Gastroesophageal sphincter (tissue), 4 donors: ENCODE results near the gene SUMO4. TPM values are rescaled to one million over a fixed set of nuclear protein-coding genes. Genes with fewer than 3 reads are reported as not detected.

Source experiments
- ATAC-seq: fragments of 150-250 bp; one replicate; pipeline ENCODE4 v1.9.1; 2016; ENCODE audit warnings: mild to moderate bottlenecking, moderate library complexity
- H3K27ac ChIP-seq, 4 donors: fragments of 200-600 bp; sonication (generic) in 3 of 4; 1 replicate in 3 of 4; 2 replicates in 1 of 4; pipeline ENCODE4 v1.5.1; 2016 to 2019
- H3K27me3 ChIP-seq: fragments of 200-600 bp; sonication (generic); one replicate; pipeline ENCODE4 v1.5.1; 2019
- H3K36me3 ChIP-seq, 2 donors: fragments of 200-600 bp; sonication (generic); one replicate each; pipeline ENCODE4 v1.5.1; 2019; ENCODE audit warnings: control low read depth in 1 of 2
- H3K4me1 ChIP-seq, 3 donors: fragments of 200-600 bp; sonication (generic); 1 replicate in 2 of 3; 2 replicates in 1 of 3; pipeline ENCODE4 v1.5.1; 2016 to 2019; ENCODE audit warnings: control low read depth in 2 of 3
- H3K4me3 ChIP-seq, 2 donors: fragments of 200-600 bp; sonication (generic); one replicate each; pipeline ENCODE4 v1.5.1; 2019; ENCODE audit warnings: mild to moderate bottlenecking in 1 of 2, moderate library complexity in 1 of 2
- H3K9me3 ChIP-seq, 3 donors: fragments of 200-600 bp; sonication (generic); one replicate each; pipeline ENCODE4 v1.5.1; 2017 to 2019; ENCODE audit warnings: control low read depth in 2 of 3
- CTCF ChIP-seq, 4 experiments: fragments of 200-600 bp in 2 of 4; fragments of 450-650 bp in 2 of 4; sonication (generic) in 1 of 4; IDR thresholded peaks; one replicate each; pipeline ENCODE4 v1.5.1; 2017 to 2019; ENCODE audit warnings: antibody characterized with exemption in 4 of 4, mild to moderate bottlenecking in 2 of 4, moderate library complexity in 2 of 4
- EP300 ChIP-seq: sonication (generic); formaldehyde crosslinking; IDR thresholded peaks from one replicate; pipeline ENCODE4 v1.6.1; 2017; ENCODE audit warnings: antibody characterized with exemption, mild to moderate bottlenecking
- POLR2A ChIP-seq, 2 donors: fragments of 450-650 bp; IDR thresholded peaks; one replicate each; pipeline ENCODE4 v1.6.1; 2017; ENCODE audit warnings: antibody characterized with exemption in 2 of 2, mild to moderate bottlenecking in 2 of 2, moderate library complexity in 1 of 2
- POLR2AphosphoS5 ChIP-seq: sonication (generic); formaldehyde crosslinking; IDR thresholded peaks from one replicate; pipeline ENCODE4 v1.6.1; 2017; ENCODE audit warnings: antibody characterized with exemption
- WGBS, 2 donors: methylation state at CpG; one replicate each; pipeline ENCODE4 v1.1.5; 2018; ENCODE audit warnings: low coverage in 1 of 2; 5-methylcytosine and 5-hydroxymethylcytosine counted together
- total RNA-seq, 4 donors: library from RNA; depleted of rRNA; stranded (reverse); fragments of >200 nt; gene quantifications; one replicate each; pipeline ENCODE4 v1.1.0, GENCODE V29; 2016

Gene SUMO4
- total RNA-seq, 4 donors from 2014 or later: 1.9 to 2.4 (median 2.0) TPM; not detected in 1

GRCh38 chr6:149366267-149366921 lies 33.7 kb upstream of the SUMO4 start:
- no peak overlapping the region for H3K4me3 ChIP-seq
- H3K27me3 ChIP-seq: no peaks in the 10 kb centered on the region
- no peaks in the 10 kb centered on the region for H3K9me3 ChIP-seq
- H3K27ac ChIP-seq: no peak overlapping the region
- TF ChIP-seq POLR2A (IDR thresholded peaks at IDR 0.05) (no peak), CTCF (IDR thresholded peaks at IDR 0.05) (no peak), EP300 (no peak), POLR2AphosphoS5 (no peak)
- ATAC-seq: no peak
- H3K4me1 ChIP-seq: peaks cover 8 to 45% (median 11%) of the 10 kb centered on the region in 3 donors
- WGBS, 2 donors: 79 to 80% methylated on average over 3 to 4 of the region's 4 CpGs
- no peaks in the 10 kb centered on the region for H3K36me3 ChIP-seq

GRCh38 chr6:149368065-149368464 lies 32.0 kb upstream of the SUMO4 start:
- no peaks in the 10 kb centered on the region for H3K36me3 ChIP-seq
- H3K27ac ChIP-seq: no peak overlapping the region
- H3K4me3 ChIP-seq: no peak overlapping the region
- peaks cover 8 to 53% (median 11%) of the 10 kb centered on the region in 3 donors for H3K4me1 ChIP-seq
- H3K27me3 ChIP-seq: no peaks in the 10 kb centered on the region
- no peak for TF ChIP-seq POLR2AphosphoS5
- no peak for TF ChIP-seq CTCF (IDR thresholded peaks at IDR 0.05)
- no peak for TF ChIP-seq EP300
- TF ChIP-seq POLR2A (IDR thresholded peaks at IDR 0.05): no peak
- no peaks in the 10 kb centered on the region for H3K9me3 ChIP-seq
- no peak for ATAC-seq
- WGBS, 2 donors: 80 to 84% methylated on average over 1 of the region's 1 CpG

- Histone ChIP-seq H3K9me3 (no peaks in the 10 kb centered on the region), H3K27ac (no peak overlapping the region), H3K36me3 (no peaks in the 10 kb centered on the region), H3K27me3 (no peaks in the 10 kb centered on the region), H3K4me1 (peaks cover 0 to 46% (median 3%) of the 10 kb centered on the region in 3 donors), H3K4me3 (no peak overlapping the region)
- no peak for TF ChIP-seq POLR2A (IDR thresholded peaks at IDR 0.05)
- TF ChIP-seq CTCF (IDR thresholded peaks at IDR 0.05): no peak
- no peak for TF ChIP-seq EP300
- TF ChIP-seq POLR2AphosphoS5: no peak
- no peak for ATAC-seq
Measured at GRCh38 chr6:149371154-149371553, 28.9 kb upstream of the SUMO4 start.

GRCh38 chr6:149372062-149372461 lies 28.0 kb upstream of the SUMO4 start:
- TF ChIP-seq POLR2A (IDR thresholded peaks at IDR 0.05) (no peak), POLR2AphosphoS5 (no peak)
- WGBS, 2 donors: 81 to 100% methylated on average over 1 to 2 of the region's 2 CpGs
- H3K36me3 ChIP-seq: no peaks in the 10 kb centered on the region
- H3K4me1 ChIP-seq: peaks cover 0 to 46% (median 3%) of the 10 kb centered on the region in 3 donors
- H3K27me3 ChIP-seq: no peaks in the 10 kb centered on the region
- no peak for ATAC-seq
- H3K4me3 ChIP-seq: no peak overlapping the region
- no peaks in the 10 kb centered on the region for H3K9me3 ChIP-seq
- no peak overlapping the region for H3K27ac ChIP-seq

GRCh38 chr6:149373511-149373910 lies 26.6 kb upstream of the SUMO4 start:
- Histone ChIP-seq H3K4me3 (no peak overlapping the region), H3K27me3 (no peaks in the 10 kb centered on the region), H3K36me3 (peaks cover 0 to 8% of the 10 kb centered on the region in 2 donors), H3K4me1 (peaks cover 0 to 38% (median 0%) of the 10 kb centered on the region in 3 donors), H3K9me3 (no peaks in the 10 kb centered on the region), H3K27ac (no peak overlapping the region)
- 94 to 96% methylated on average over 2 of the region's 2 CpGs for WGBS, 2 donors
- ATAC-seq: no peak
- no peak for TF ChIP-seq POLR2A (IDR thresholded peaks at IDR 0.05)
- no peak for TF ChIP-seq POLR2AphosphoS5
- TF ChIP-seq EP300: no peak
- TF ChIP-seq CTCF (IDR thresholded peaks at IDR 0.05): no peak
